ENCODE measurements around the gene IPO4.
"Not testable (repeated sequence)": the region's sequence is repeated elsewhere in the genome, so short reads cannot be mapped to it uniquely, and the experiment has no call there.

The IPO4 gene

GRCh38 chr14:24211311-24211710 lies 22.7 kb upstream of the IPO4 start:
- no peak overlapping the region for H3K27ac ChIP-seq
- TF ChIP-seq, protein P1, sequence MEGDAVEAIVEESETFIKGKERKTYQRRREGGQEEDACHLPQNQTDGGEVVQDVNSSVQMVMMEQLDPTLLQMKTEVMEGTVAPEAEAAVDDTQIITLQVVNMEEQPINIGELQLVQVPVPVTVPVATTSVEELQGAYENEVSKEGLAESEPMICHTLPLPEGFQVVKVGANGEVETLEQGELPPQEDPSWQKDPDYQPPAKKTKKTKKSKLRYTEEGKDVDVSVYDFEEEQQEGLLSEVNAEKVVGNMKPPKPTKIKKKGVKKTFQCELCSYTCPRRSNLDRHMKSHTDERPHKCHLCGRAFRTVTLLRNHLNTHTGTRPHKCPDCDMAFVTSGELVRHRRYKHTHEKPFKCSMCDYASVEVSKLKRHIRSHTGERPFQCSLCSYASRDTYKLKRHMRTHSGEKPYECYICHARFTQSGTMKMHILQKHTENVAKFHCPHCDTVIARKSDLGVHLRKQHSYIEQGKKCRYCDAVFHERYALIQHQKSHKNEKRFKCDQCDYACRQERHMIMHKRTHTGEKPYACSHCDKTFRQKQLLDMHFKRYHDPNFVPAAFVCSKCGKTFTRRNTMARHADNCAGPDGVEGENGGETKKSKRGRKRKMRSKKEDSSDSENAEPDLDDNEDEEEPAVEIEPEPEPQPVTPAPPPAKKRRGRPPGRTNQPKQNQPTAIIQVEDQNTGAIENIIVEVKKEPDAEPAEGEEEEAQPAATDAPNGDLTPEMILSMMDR (conservative IDR thresholded peaks at IDR 0.05): no peak

- H3K27ac ChIP-seq: no peak overlapping the region
- TF ChIP-seq, protein P1 (conservative IDR thresholded peaks at IDR 0.05): no peak
Measured at GRCh38 chr14:24207625-24208024, 19.0 kb upstream of the IPO4 start.

- TF ChIP-seq, protein P1 (conservative IDR thresholded peaks at IDR 0.05): no peak
- no peak overlapping the region for H3K27ac ChIP-seq
Measured at GRCh38 chr14:24207104-24207551, 18.5 kb upstream of the IPO4 start.

GRCh38 chr14:24206260-24207103 lies 17.9 kb upstream of the IPO4 start:
- TF ChIP-seq, protein P1 (conservative IDR thresholded peaks at IDR 0.05): no peak
- no peak overlapping the region for H3K27ac ChIP-seq

DNA sequence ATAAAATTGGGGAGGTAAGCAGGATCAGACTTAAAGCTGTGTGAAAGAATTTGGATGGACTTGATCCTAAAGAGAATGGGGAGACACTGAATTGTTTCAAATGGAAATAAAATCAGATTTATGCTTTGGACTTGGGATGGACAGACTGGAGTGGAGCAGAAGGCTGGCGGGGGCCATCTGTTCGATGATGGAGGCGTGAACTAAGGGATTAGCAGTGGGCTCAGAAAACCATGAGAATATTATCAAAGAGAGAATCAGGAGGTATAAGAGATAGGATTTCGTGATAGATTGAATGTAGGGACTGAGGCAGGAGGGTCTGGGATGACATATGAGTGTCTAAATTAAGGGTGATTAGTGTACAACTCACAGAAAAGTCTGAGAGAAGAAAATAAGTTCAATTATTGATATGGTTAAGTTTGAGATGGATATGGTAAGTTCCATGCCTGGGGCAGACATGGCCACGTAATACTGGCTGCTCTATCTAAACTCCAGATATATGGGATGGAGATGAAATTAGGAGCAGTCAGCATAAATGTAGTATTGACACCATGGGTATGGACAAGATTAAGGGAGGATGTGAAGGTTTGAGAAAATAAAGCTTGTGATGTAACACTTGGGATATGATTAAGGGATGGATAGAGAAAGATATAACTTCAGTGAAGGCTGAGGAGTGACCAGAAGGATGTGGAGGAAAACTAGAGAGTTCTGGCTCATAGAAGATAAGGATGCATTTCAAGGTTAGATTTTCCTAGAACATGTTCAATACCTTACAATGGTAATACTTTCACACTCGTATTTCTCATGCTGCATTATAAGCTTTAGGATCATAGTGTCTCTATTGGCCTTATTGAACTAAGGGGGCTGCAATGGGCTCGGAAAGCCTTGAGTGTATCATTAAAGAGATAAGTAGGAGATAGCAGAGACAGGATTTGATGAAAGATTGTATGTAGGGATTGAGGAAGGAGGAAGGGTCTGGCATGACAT lies 15.8 kb upstream of the IPO4 start:
- H3K27ac ChIP-seq: no peak overlapping the region
- TF ChIP-seq, protein P1 (conservative IDR thresholded peaks at IDR 0.05): no peak

- H3K27ac ChIP-seq: not testable (repeated sequence)
Measured at GRCh38 chr14:24203249-24203886, 14.8 kb upstream of the IPO4 start.

DNA sequence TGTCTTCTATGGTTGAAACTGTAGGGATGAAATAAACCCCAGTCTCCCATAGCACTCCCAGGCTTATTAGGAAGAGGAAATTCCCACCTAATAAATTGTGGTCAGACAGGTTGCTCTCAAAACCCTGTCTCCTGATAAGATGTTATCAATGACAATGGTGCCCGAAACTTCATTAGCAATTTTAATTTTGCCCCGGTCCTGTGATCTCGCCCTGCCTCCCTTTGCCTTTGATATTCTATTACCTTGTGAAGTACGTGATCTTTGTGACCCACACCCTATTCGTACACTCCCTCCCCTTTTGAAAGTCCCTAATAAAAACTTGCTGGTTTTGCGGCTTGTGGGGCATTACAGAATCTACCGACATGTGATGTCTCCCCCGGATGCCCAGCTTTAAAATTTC lies 13.9 kb upstream of the IPO4 start:
- not testable (repeated sequence) for H3K27ac ChIP-seq
